KOPT-K1 (cell line): ENCODE data around the gene CD248.
"Not testable (repeated sequence)": the region's sequence is repeated elsewhere in the genome, so short reads cannot be mapped to it uniquely, and the experiment has no call there.

Experiments used
- H3K27ac ChIP-seq: fragments of 200-600 bp; sonication (generic); 2 replicates; pipeline ENCODE4 v1.5.1; 2016; ENCODE audit warnings: antibody characterized with exemption, mild to moderate bottlenecking, low read depth, low read length; ENCODE audit not compliant: poor library complexity, severe bottlenecking
- H3K36me3 ChIP-seq: fragments of 200-600 bp; sonication (generic); 2 replicates; pipeline ENCODE4 v1.5.1; 2017; ENCODE audit warnings: antibody characterized with exemption, mild to moderate bottlenecking, low read length, moderate library complexity; ENCODE audit not compliant: insufficient read depth
- H3K9me3 ChIP-seq: fragments of 200-600 bp; sonication (generic); 2 replicates; pipeline ENCODE4 v1.5.1; 2017; ENCODE audit warnings: antibody characterized with exemption, low read length, mild to moderate bottlenecking; ENCODE audit not compliant: insufficient read depth, poor library complexity, severe bottlenecking

Gene CD248

DNA sequence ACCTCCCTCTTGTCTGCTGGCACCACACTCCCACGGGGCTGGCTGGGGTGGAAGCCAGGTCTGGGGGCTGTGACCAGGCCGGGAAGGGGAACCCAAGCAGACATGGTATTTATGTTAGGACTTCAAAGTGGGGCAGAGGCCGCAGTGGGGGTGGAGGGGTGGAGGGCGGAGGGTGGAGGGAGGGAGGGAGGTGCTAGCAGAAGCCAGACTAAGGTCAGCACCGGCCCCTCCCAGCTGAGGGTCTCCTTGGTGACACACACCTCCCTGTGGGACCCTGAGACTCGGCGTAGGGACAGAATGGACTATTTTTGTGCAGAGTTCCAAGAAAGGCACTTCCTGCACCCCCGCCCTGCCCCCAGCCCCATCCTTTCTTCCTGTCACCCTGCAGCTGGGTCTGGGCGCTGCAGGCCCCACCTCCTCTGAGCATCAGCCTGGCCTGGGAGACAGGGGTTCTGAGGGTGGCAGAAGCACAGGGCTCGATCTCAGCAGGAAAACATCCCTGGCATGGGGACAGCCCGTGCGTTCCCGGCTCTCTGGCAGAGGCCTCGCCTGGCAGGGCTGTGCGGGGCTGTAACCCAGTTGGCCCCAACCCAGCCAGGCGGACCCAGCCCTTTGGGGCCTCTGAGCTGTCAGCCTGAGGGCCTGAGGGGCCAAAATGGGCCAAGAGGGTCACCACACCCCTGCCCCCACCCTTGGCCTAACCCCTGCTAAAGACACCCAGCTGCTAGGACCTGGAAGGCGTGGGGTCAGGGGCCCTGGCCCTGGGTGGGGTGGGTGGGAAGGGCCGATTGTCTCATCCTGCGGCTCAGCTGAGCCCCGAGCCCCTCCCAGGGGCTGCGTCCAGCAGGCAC lies 9.6 kb upstream of the CD248 start:
- H3K9me3 ChIP-seq: no peaks in the 10 kb centered on the region
- H3K36me3 ChIP-seq: no peaks in the 10 kb centered on the region
- H3K27ac ChIP-seq: peak overlapping the region; percentile 92

GRCh38 chr11:66325263-66325671 lies 8.4 kb upstream of the CD248 start:
- no peaks in the 10 kb centered on the region for H3K36me3 ChIP-seq
- no peaks in the 10 kb centered on the region for H3K9me3 ChIP-seq
- H3K27ac ChIP-seq: peak overlapping the region; percentile 92

DNA sequence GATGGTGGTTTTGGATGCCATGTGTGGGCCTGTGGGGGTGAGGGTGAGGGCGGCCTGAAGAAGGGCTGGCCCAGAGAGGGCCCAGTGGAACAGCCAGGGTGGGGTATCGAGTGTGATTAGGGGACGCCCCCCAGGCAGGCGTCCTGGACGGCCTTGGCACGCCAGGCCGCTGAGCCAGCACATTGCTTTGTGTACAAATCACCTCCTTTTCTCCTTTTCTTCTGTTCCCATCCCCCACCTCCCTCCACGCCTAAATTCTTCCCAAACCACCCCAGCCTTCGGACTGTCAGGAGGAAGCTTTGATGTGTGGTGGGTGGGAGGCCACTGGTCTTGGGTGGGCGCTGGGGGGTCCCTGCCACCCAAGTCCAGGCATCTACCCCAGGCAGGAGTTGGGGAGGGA lies 7.8 kb upstream of the CD248 start:
- Histone ChIP-seq H3K36me3 (no peaks in the 10 kb centered on the region), H3K27ac (peak overlapping the region; percentile 92), H3K9me3 (no peaks in the 10 kb centered on the region)

DNA sequence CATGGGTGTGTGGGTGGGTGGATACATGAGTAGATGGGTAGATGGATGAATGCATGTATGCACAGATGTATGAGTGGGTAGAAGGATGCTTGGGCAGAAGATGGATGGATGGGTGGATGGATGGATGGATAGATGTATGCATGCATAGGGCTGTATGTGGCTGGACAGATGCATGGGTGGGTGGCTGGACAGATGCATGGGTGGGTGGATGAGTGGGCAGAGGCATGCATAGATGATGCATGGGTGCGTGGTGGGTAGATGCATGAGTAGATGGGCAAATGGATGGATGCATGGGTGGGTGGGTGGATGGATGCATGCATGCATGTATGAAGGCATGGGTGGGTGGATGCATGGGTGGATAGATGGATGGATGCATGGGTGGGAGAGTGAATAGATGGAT lies 6.8 kb upstream of the CD248 start:
- Histone ChIP-seq H3K9me3 (no peaks in the 10 kb centered on the region), H3K36me3 (no peaks in the 10 kb centered on the region), H3K27ac (no peak overlapping the region)

GRCh38 chr11:66322732-66323427 lies 6.0 kb upstream of the CD248 start:
- no peak overlapping the region for H3K27ac ChIP-seq

GRCh38 chr11:66321606-66322005 lies 4.8 kb upstream of the CD248 start:
- Histone ChIP-seq H3K9me3 (no peaks in the 10 kb centered on the region), H3K27ac (no peak overlapping the region), H3K36me3 (no peaks in the 10 kb centered on the region)

More at GRCh38 chr11:66322732-66323427, 6.0 kb upstream of the CD248 start:
- no peaks in the 10 kb centered on the region for H3K36me3 ChIP-seq
- no peaks in the 10 kb centered on the region for H3K9me3 ChIP-seq

GRCh38 chr11:66320748-66321147 lies 3.9 kb upstream of the CD248 start:
- not testable (repeated sequence) for H3K36me3 ChIP-seq, H3K27ac ChIP-seq, H3K9me3 ChIP-seq

DNA sequence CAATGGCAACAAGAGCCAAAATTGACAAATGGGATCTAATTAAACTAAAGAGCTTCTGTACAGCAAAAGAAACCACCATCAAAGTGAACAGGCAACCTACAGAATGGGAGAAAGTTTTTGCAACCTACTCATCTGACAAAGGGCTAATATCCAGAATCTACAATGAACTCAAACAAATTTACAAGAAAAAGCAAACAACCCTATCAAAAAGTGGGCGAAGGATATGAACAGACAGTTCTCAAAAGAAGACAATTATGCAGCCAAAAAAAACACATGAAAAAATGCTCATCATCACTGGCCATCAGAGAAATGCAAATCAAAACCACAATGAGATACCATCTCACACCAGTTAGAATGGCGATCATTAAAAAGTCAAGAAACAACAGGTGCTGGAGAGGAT lies 3.4 kb upstream of the CD248 start:
- not testable (repeated sequence) for H3K27ac ChIP-seq, H3K36me3 ChIP-seq, H3K9me3 ChIP-seq

GRCh38 chr11:66318600-66318970 lies 1.7 kb upstream of the CD248 start:
- H3K27ac ChIP-seq: peak overlapping the region; percentile 98
- H3K9me3 ChIP-seq: no peaks in the 10 kb centered on the region
- no peaks in the 10 kb centered on the region for H3K36me3 ChIP-seq

DNA sequence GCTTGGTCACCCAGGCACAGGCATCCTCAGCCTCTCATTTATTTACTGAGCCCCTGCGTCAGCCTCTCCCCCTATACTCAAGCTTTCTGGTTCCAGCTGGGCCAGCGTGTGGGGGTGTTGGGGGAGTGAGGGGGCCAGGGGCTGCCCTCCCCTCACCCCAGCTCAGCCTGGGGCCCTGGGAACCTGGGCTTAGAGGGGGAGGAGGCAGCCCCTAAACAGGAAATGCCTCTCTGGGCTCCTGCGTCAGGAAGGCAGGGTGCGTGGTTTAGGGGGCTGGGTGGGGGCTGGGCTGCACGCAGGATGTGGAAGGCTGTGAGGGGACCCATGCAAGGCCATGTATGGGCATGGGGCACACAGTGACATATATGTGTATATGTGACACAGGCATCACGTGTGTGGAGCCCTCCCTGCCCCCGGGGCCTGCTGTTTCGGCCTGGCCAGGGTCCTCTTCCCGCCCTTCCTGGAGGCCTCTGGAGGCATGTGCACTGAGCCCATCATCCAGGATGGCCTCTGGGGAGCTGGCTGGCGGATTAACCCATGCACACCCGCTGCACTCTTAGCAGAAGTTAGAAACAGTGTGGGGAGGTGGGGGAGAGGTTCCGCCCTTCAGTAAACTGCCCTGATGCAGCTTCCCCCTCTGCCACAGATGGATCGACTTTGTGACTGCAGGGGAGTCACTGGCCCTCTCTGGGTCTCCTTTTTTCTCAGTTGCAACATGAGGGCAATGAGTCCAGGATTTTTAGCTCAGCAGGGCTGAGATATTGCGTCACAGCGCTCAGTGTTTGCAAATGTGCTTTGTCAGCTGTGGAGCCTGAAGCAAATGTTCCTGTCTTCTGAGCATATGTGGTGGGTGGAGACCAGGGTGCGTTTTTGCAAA lies 1.1 kb upstream of the CD248 start:
- H3K9me3 ChIP-seq: no peaks in the 10 kb centered on the region
- H3K27ac ChIP-seq: peak overlapping the region; percentile 98
- H3K36me3 ChIP-seq: no peaks in the 10 kb centered on the region

- Histone ChIP-seq H3K9me3 (no peaks in the 10 kb centered on the region), H3K36me3 (no peaks in the 10 kb centered on the region), H3K27ac (peak overlapping the region; percentile 98)
Measured at GRCh38 chr11:66317322-66317722, 478 bp upstream of the CD248 start.

GRCh38 chr11:66315921-66316811 lies 678 bp downstream of the CD248 start:
- Histone ChIP-seq H3K27ac (peak overlapping the region; percentile 98), H3K36me3 (no peaks in the 10 kb centered on the region), H3K9me3 (no peaks in the 10 kb centered on the region)

- Histone ChIP-seq H3K27ac (peak overlapping the region; percentile 98), H3K9me3 (no peaks in the 10 kb centered on the region), H3K36me3 (no peaks in the 10 kb centered on the region)
Measured at GRCh38 chr11:66315498-66315885, 1.4 kb downstream of the CD248 start.
